Gastroesophageal sphincter (tissue), 4 donors: ENCODE results near the gene MRTFB. TPM values are rescaled to one million over a fixed set of nuclear protein-coding genes. Genes with fewer than 3 reads are reported as not detected.
"Not testable (repeated sequence)": the region's sequence is repeated elsewhere in the genome, so short reads cannot be mapped to it uniquely, and the experiment has no call there.

Source experiments
- ATAC-seq: fragments of 150-250 bp; one replicate; pipeline ENCODE4 v1.9.1; 2016; ENCODE audit warnings: mild to moderate bottlenecking, moderate library complexity
- H3K27ac ChIP-seq, 4 donors: fragments of 200-600 bp; sonication (generic) in 3 of 4; 1 replicate in 3 of 4; 2 replicates in 1 of 4; pipeline ENCODE4 v1.5.1; 2016 to 2019
- H3K27me3 ChIP-seq: fragments of 200-600 bp; sonication (generic); one replicate; pipeline ENCODE4 v1.5.1; 2019
- H3K36me3 ChIP-seq, 2 donors: fragments of 200-600 bp; sonication (generic); one replicate each; pipeline ENCODE4 v1.5.1; 2019; ENCODE audit warnings: control low read depth in 1 of 2
- H3K4me1 ChIP-seq, 3 donors: fragments of 200-600 bp; sonication (generic); 1 replicate in 2 of 3; 2 replicates in 1 of 3; pipeline ENCODE4 v1.5.1; 2016 to 2019; ENCODE audit warnings: control low read depth in 2 of 3
- H3K4me3 ChIP-seq, 2 donors: fragments of 200-600 bp; sonication (generic); one replicate each; pipeline ENCODE4 v1.5.1; 2019; ENCODE audit warnings: mild to moderate bottlenecking in 1 of 2, moderate library complexity in 1 of 2
- H3K9me3 ChIP-seq, 3 donors: fragments of 200-600 bp; sonication (generic); one replicate each; pipeline ENCODE4 v1.5.1; 2017 to 2019; ENCODE audit warnings: control low read depth in 2 of 3
- CTCF ChIP-seq, 4 experiments: fragments of 200-600 bp in 2 of 4; fragments of 450-650 bp in 2 of 4; sonication (generic) in 1 of 4; IDR thresholded peaks; one replicate each; pipeline ENCODE4 v1.5.1; 2017 to 2019; ENCODE audit warnings: antibody characterized with exemption in 4 of 4, mild to moderate bottlenecking in 2 of 4, moderate library complexity in 2 of 4
- EP300 ChIP-seq: sonication (generic); formaldehyde crosslinking; IDR thresholded peaks from one replicate; pipeline ENCODE4 v1.6.1; 2017; ENCODE audit warnings: antibody characterized with exemption, mild to moderate bottlenecking
- POLR2A ChIP-seq, 2 donors: fragments of 450-650 bp; IDR thresholded peaks; one replicate each; pipeline ENCODE4 v1.6.1; 2017; ENCODE audit warnings: antibody characterized with exemption in 2 of 2, mild to moderate bottlenecking in 2 of 2, moderate library complexity in 1 of 2
- POLR2AphosphoS5 ChIP-seq: sonication (generic); formaldehyde crosslinking; IDR thresholded peaks from one replicate; pipeline ENCODE4 v1.6.1; 2017; ENCODE audit warnings: antibody characterized with exemption
- WGBS, 2 donors: methylation state at CpG; one replicate each; pipeline ENCODE4 v1.1.5; 2018; ENCODE audit warnings: low coverage in 1 of 2; 5-methylcytosine and 5-hydroxymethylcytosine counted together
- total RNA-seq, 4 donors: library from RNA; depleted of rRNA; stranded (reverse); fragments of >200 nt; gene quantifications; one replicate each; pipeline ENCODE4 v1.1.0, GENCODE V29; 2016

The MRTFB gene
- total RNA-seq, 4 donors from 2014 or later: 38.8 to 53.1 (median 41.1) TPM

- Histone ChIP-seq H3K36me3 (no peaks in the 10 kb centered on the region), H3K27ac (no peak overlapping the region), H3K4me1 (peaks cover 2 to 52% (median 12%) of the 10 kb centered on the region in 3 donors), H3K9me3 (no peaks in the 10 kb centered on the region), H3K27me3 (no peaks in the 10 kb centered on the region), H3K4me3 (no peak overlapping the region)
- ATAC-seq: no peak
- 56 to 64% methylated on average over 2 of the region's 2 CpGs for whole genome bisulfite sequencing, 2 donors
- no peak for TF ChIP-seq POLR2A (IDR thresholded peaks at IDR 0.05)
- no peak for TF ChIP-seq CTCF (IDR thresholded peaks at IDR 0.05)
- TF ChIP-seq EP300: no peak
- no peak for TF ChIP-seq POLR2AphosphoS5
Observed at GRCh38 chr16:14121142-14121541, 50.0 kb downstream of the MRTFB start.

GRCh38 chr16:14121872-14122271 lies 50.8 kb downstream of the MRTFB start:
- Histone ChIP-seq H3K4me3 (no peak overlapping the region), H3K36me3 (no peaks in the 10 kb centered on the region), H3K27me3 (no peaks in the 10 kb centered on the region), H3K27ac (no peak overlapping the region), H3K9me3 (no peaks in the 10 kb centered on the region), H3K4me1 (peaks cover 2 to 54% (median 12%) of the 10 kb centered on the region in 3 donors)
- no peak for ATAC-seq
- TF ChIP-seq EP300: no peak
- WGBS, 2 donors: 80 to 91% methylated on average over 3 of the region's 3 CpGs

- not testable (repeated sequence) for H3K27me3 ChIP-seq, H3K27ac ChIP-seq, H3K9me3 ChIP-seq, H3K36me3 ChIP-seq, ATAC-seq, H3K4me3 ChIP-seq
- peaks cover 2 to 50% (median 9%) of the 10 kb centered on the region in 3 donors for H3K4me1 ChIP-seq
- 95 to 100% methylated on average over 2 to 3 of the region's 3 CpGs for WGBS, 2 donors
Observed at GRCh38 chr16:14122430-14122829, 51.3 kb downstream of the MRTFB start.

GRCh38 chr16:14125000-14125681 lies 54.0 kb downstream of the MRTFB start:
- Histone ChIP-seq H3K27me3 (no peaks in the 10 kb centered on the region), H3K27ac (peak overlapping the region in 1 of 4 donors; percentile 35), H3K9me3 (no peaks in the 10 kb centered on the region), H3K36me3 (no peaks in the 10 kb centered on the region), H3K4me1 (peaks cover 2 to 41% (median 8%) of the 10 kb centered on the region in 3 donors), H3K4me3 (no peak overlapping the region)
- no peak for ATAC-seq
- 73 to 88% methylated on average over 2 to 3 of the region's 5 CpGs for whole genome bisulfite sequencing, 2 donors
- no peak for TF ChIP-seq CTCF (IDR thresholded peaks at IDR 0.05)
- TF ChIP-seq POLR2A (IDR thresholded peaks at IDR 0.05): no peak
- TF ChIP-seq EP300: no peak
- TF ChIP-seq POLR2AphosphoS5: no peak

- no peak for ATAC-seq
- H3K27me3 ChIP-seq: no peaks in the 10 kb centered on the region
- H3K4me1 ChIP-seq: peaks cover 2 to 41% (median 8%) of the 10 kb centered on the region in 3 donors
- no peak overlapping the region for H3K4me3 ChIP-seq
- WGBS, 2 donors: 53 to 77% methylated on average over 3 of the region's 3 CpGs
- peak overlapping the region in 1 of 4 donors; percentile 35 for H3K27ac ChIP-seq
- TF ChIP-seq POLR2A (IDR thresholded peaks at IDR 0.05): no peak
- TF ChIP-seq POLR2AphosphoS5: no peak
- no peak for TF ChIP-seq CTCF (IDR thresholded peaks at IDR 0.05)
- TF ChIP-seq EP300: no peak
- no peaks in the 10 kb centered on the region for H3K9me3 ChIP-seq
- no peaks in the 10 kb centered on the region for H3K36me3 ChIP-seq
Observed at GRCh38 chr16:14125708-14126107, 54.6 kb downstream of the MRTFB start.

GRCh38 chr16:14128097-14128496 lies 57.0 kb downstream of the MRTFB start:
- H3K36me3 ChIP-seq: no peaks in the 10 kb centered on the region
- H3K4me3 ChIP-seq: no peak overlapping the region
- no peak for ATAC-seq
- TF ChIP-seq CTCF (IDR thresholded peaks at IDR 0.05): no peak
- no peak for TF ChIP-seq POLR2AphosphoS5
- TF ChIP-seq EP300: no peak
- TF ChIP-seq POLR2A (IDR thresholded peaks at IDR 0.05): no peak
- H3K27me3 ChIP-seq: no peaks in the 10 kb centered on the region
- H3K27ac ChIP-seq: no peak overlapping the region
- no peaks in the 10 kb centered on the region for H3K9me3 ChIP-seq
- 91 to 100% methylated on average over 3 to 5 of the region's 5 CpGs for WGBS, 2 donors
- peaks cover 0 to 40% (median 5%) of the 10 kb centered on the region in 3 donors for H3K4me1 ChIP-seq
